ENCODE measurements around the gene STAT4. TPM values are rescaled to one million over a fixed set of nuclear protein-coding genes. Genes with fewer than 3 reads are reported as not detected.

STAT4 gene
- total and polyA plus RNA-seq, 4 donors = 2.5 to 11.5 (median 5.6) TPM

DNA sequence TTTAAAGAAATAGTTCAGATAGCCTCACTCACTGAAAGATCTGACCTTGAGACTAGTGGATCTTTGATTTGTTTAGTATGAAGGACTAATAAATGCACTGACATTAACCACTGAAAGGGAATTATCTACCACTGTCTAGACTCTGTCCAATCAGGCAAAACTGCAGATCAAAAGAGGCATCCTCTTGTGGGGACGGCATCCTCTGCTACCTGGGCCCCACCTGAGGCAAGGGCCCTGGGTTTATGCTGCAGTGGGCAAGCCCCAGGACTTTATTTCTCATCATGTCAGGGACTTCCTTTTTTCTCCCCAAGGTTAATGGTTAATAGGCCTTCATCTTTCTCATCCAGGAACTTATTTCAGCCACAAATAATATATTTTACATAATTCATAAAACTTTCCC, 169.1 kb downstream of the STAT4 start:
- Histone ChIP-seq H3K27ac (ENCODE audit: low read depth in 1 of 2, low read length in 1 of 2) (no peak overlapping the region), H3K4me1 (ENCODE audit: control insufficient read depth in 5 of 5, insufficient read depth in 5 of 5, low read length in 5 of 5) (peaks cover 0 to 12% (median 4%) of the 10 kb centered on the region in 5 donors), H3K9me3 (ENCODE audit: control insufficient read depth in 4 of 4, insufficient read depth in 3 of 4, low read length in 3 of 4) (no peaks in the 10 kb centered on the region), H3K9ac (ENCODE audit: insufficient read depth in 1 of 2, low read length in 2 of 2) (no peak overlapping the region), H3K4me3 (no peak overlapping the region), H3K27me3 (ENCODE audit: control insufficient read depth in 3 of 3, insufficient read depth in 3 of 3, low read length in 2 of 3) (no peaks in the 10 kb centered on the region), H3K36me3 (ENCODE audit: control insufficient read depth in 4 of 4, insufficient read depth in 4 of 4, low read length in 4 of 4) (peaks cover 23 to 60% (median 49%) of the 10 kb centered on the region in 4 donors)
- no peak for ATAC-seq (ENCODE audit: insufficient read depth, low FRiP score)
- DNase-seq = no peak
- no peak for TF ChIP-seq CTCF (IDR thresholded peaks at IDR 0.05; ENCODE audit: control extremely low read depth, extremely low read depth)
- 94 to 95% methylated on average over 1 of the region's 1 CpG for WGBS, 2 donors

DNA sequence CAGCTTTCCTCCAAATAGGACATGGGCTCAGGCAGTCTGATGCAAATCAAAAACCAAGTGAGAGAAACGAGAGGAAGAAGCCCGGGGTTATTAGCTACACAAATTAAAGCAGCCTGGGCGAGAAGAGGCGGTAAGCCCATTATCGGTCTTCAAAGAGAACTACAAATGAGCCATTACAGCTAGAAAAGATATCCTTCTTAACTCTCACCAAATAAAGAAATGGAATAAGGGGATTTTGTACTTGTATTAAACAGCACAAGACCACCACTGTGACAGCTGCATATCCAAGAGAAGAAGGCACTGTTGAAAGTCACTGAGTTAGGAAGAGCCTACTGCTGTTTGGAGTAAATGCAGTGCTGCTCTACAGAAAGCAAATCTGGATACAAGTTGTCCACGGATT, 169.5 kb downstream of the STAT4 start:
- Histone ChIP-seq H3K27ac (ENCODE audit: low read depth in 1 of 2, low read length in 1 of 2) (peak overlapping the region in 1 of 2 donors; percentile 81), H3K9me3 (ENCODE audit: control insufficient read depth in 4 of 4, insufficient read depth in 3 of 4, low read length in 3 of 4) (no peaks in the 10 kb centered on the region), H3K27me3 (ENCODE audit: control insufficient read depth in 3 of 3, insufficient read depth in 3 of 3, low read length in 2 of 3) (no peaks in the 10 kb centered on the region), H3K4me3 (no peak overlapping the region), H3K36me3 (ENCODE audit: control insufficient read depth in 4 of 4, insufficient read depth in 4 of 4, low read length in 4 of 4) (peaks cover 27 to 60% (median 49%) of the 10 kb centered on the region in 4 donors), H3K4me1 (ENCODE audit: control insufficient read depth in 5 of 5, insufficient read depth in 5 of 5, low read length in 5 of 5) (peaks cover 0 to 12% (median 4%) of the 10 kb centered on the region in 5 donors), H3K9ac (ENCODE audit: insufficient read depth in 1 of 2, low read length in 2 of 2) (no peak overlapping the region)
- ATAC-seq (ENCODE audit: insufficient read depth, low FRiP score) (no peak), DNase-seq (no peak)
- WGBS, 2 donors = 90 to 92% methylated on average over 6 of the region's 6 CpGs
- TF ChIP-seq CTCF (IDR thresholded peaks at IDR 0.05; ENCODE audit: control extremely low read depth, extremely low read depth) = no peak

DNA sequence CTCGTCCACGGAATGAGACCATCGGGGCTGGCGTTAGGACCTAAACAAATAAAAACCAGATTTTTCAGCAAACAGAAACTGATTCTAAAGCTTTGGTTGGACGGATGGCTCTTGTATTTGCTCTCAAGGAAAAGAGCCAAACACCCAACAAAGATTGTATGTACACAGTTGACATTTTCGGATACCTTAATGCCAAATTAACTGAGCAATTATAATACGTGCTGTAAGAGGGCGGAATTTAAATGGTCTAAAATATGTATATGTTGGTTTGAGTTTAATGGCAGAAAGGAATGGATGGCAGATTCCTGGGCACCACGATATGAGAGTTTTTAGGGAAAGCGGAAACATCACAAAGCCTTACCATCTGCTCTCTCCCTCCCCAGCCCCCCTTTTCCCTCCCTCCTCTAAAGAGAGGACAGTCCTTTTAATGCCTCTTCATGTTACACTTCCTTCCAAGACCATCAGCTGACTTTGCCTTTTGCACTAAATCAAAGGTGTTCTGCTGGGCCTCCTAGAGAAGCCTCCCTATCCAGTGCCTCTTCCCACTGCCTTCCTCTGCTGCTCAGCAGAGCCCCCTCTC, 170.1 kb downstream of the STAT4 start:
- Histone ChIP-seq H3K27ac (ENCODE audit: low read depth in 1 of 2, low read length in 1 of 2) (peak overlapping the region; percentile 81 to 87), H3K9me3 (ENCODE audit: control insufficient read depth in 4 of 4, insufficient read depth in 3 of 4, low read length in 3 of 4) (no peaks in the 10 kb centered on the region), H3K4me3 (no peak overlapping the region), H3K27me3 (ENCODE audit: control insufficient read depth in 3 of 3, insufficient read depth in 3 of 3, low read length in 2 of 3) (no peaks in the 10 kb centered on the region), H3K36me3 (ENCODE audit: control insufficient read depth in 4 of 4, insufficient read depth in 4 of 4, low read length in 4 of 4) (peaks cover 32 to 60% (median 47%) of the 10 kb centered on the region in 4 donors), H3K4me1 (ENCODE audit: control insufficient read depth in 5 of 5, insufficient read depth in 5 of 5, low read length in 5 of 5) (peaks cover 0 to 12% (median 4%) of the 10 kb centered on the region in 5 donors), H3K9ac (ENCODE audit: insufficient read depth in 1 of 2, low read length in 2 of 2) (no peak overlapping the region)
- TF ChIP-seq CTCF (IDR thresholded peaks at IDR 0.05; ENCODE audit: control extremely low read depth, extremely low read depth) = no peak
- 64 to 71% methylated on average over 10 of the region's 10 CpGs for WGBS, 2 donors
- no peak for ATAC-seq (ENCODE audit: insufficient read depth, low FRiP score)
- DNase-seq = no peak
